ENCODE results near the gene CISH.

DNA sequence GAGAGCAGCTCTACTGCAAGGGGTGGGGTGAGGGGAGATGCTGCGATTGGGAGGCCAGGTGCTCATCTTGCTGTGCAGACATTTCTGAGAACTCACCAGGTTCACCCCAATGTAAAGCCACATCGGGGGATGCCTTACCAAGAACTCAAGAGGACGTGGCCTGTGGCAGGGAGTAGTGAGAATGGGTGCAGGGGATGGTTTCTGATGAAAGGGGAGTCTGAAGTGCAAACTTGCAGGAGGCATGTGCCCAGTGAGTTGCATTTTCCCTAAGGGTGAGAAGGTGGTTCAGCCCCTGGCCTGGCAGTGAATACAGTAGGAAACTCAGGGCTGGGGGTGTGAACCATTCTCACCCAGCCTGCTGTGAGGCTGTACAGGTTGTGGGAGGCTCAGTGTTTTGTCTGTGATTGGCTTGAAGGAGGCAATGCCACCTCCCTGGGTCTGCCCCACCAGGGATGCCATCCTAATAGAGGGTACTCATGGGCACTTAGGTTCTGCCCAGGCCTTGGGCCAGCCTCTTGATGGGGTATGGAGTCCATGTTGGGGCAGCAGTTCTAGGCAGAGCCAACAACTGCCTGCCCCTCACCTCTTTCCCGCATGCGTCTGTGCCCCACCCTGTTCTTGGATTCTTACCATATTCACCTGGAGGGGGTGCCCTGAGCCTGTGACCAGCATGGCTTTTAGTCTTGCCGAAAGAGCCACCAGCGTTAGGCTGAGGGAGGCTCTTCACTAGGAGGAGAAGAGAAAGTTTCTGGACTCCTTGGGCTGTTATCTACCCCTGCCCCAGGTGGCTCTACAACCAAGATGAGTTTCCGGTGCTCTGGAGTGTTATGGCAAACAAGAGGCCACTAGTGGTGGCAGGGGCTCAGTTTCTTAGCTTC is 37.8 kb downstream of the CISH start:
- TF ChIP-seq POLR2AphosphoS5 (IDR thresholded peaks at IDR 0.05; ENCODE audit: low read depth, low read length) (no peak), CTCF (IDR thresholded peaks at IDR 0.05) (no peak), REST (IDR thresholded peaks at IDR 0.05; ENCODE audit: insufficient read depth in 1 of 2, low read depth in 2 of 2, low read length in 1 of 2) (no peak), SIN3A (IDR thresholded peaks at IDR 0.05; ENCODE audit: borderline replicate concordance, insufficient read depth, low read depth, low read length) (no peak)
